GDM1 (cell line): ENCODE data around the gene LARP1.
"Not testable (repeated sequence)": the region's sequence is repeated elsewhere in the genome, so short reads cannot be mapped to it uniquely, and the experiment has no call there.

Experiments
- DNase-seq: peaks from one replicate; lab custom pipeline; 2025; lab: John Stamatoyannopoulos, UW

LARP1 gene

GRCh38 chr5:154829589-154830218, 74.5 kb downstream of the LARP1 start:
- DNase-seq = no peak

- no peak for DNase-seq
These were observed 75.0 kb downstream of the LARP1 start for GRCh38 chr5:154830219-154830595.

- DNase-seq = no peak
These were observed 75.4 kb downstream of the LARP1 start for GRCh38 chr5:154830596-154830995.

- DNase-seq = no peak
These were observed 76.3 kb downstream of the LARP1 start for GRCh38 chr5:154831451-154831850.

GRCh38 chr5:154832804-154833203, 77.6 kb downstream of the LARP1 start:
- not testable (repeated sequence) for DNase-seq

- no peak for DNase-seq
These were observed 78.9 kb downstream of the LARP1 start for GRCh38 chr5:154834053-154834452.

GRCh38 chr5:154835701-154836052, 80.5 kb downstream of the LARP1 start:
- DNase-seq = not testable (repeated sequence)

- DNase-seq = no peak
These were observed 81.0 kb downstream of the LARP1 start for GRCh38 chr5:154836225-154836624.

GRCh38 chr5:154837009-154837901, 82.1 kb downstream of the LARP1 start:
- DNase-seq = no peak

GRCh38 chr5:154840435-154841272, 85.5 kb downstream of the LARP1 start:
- no peak for DNase-seq

- DNase-seq = no peak
These were observed 86.1 kb downstream of the LARP1 start for GRCh38 chr5:154841273-154841661.

GRCh38 chr5:154842689-154843530, 87.7 kb downstream of the LARP1 start:
- DNase-seq = no peak

GRCh38 chr5:154844809-154845208, 89.6 kb downstream of the LARP1 start:
- no peak for DNase-seq

- DNase-seq = no peak
These were observed 94.1 kb downstream of the LARP1 start for GRCh38 chr5:154849264-154849785.

- DNase-seq = no peak
These were observed 94.6 kb downstream of the LARP1 start for GRCh38 chr5:154849791-154850201.

- DNase-seq = no peak
These were observed 95.3 kb downstream of the LARP1 start, which contains the start of gene FAXDC2 for GRCh38 chr5:154850255-154851062. TSS of gene FAXDC2 (minus strand) at chr5:154850603. CDS start at chr5:154838178, 12,425 bp downstream.

GRCh38 chr5:154851351-154851750, 96.2 kb downstream of the LARP1 start:
- DNase-seq = no peak

GRCh38 chr5:154857530-154858296, 102.5 kb downstream of the LARP1 start:
- DNase-seq = peak; percentile 93

- DNase-seq = peak; percentile 98
These were observed 103.3 kb downstream of the LARP1 start, which contains the start of gene CNOT8 for GRCh38 chr5:154858297-154858971. TSS of gene CNOT8 (plus strand) at chr5:154858627. CDS start at chr5:154863279, 4,652 bp downstream.
